ENCODE measurements around the gene SLC8A1.
A peak's percentile ranks its signal among the peaks of the same experiment; 100 is the strongest.

SLC8A1 gene

GRCh38 chr2:40260437-40260836 is 191.5 kb downstream of the SLC8A1 start:
- DNase-seq: no peak

GRCh38 chr2:40259900-40260299 is 192.0 kb downstream of the SLC8A1 start:
- no peak for DNase-seq

- DNase-seq: no peak
Measured at GRCh38 chr2:40258135-40258457, 193.8 kb downstream of the SLC8A1 start.

GRCh38 chr2:40257340-40258134 is 194.4 kb downstream of the SLC8A1 start:
- DNase-seq: no peak

GRCh38 chr2:40256649-40257048 is 195.2 kb downstream of the SLC8A1 start:
- DNase-seq: peak; percentile 4 to 23

GRCh38 chr2:40256008-40256407 is 195.9 kb downstream of the SLC8A1 start:
- DNase-seq: no peak

GRCh38 chr2:40255103-40255502 is 196.8 kb downstream of the SLC8A1 start:
- DNase-seq: no peak

GRCh38 chr2:40254611-40255010 is 197.3 kb downstream of the SLC8A1 start:
- DNase-seq: no peak

GRCh38 chr2:40251137-40251536 is 200.8 kb downstream of the SLC8A1 start:
- peak; percentile 22 to 33 for DNase-seq

- no peak for DNase-seq
Measured at GRCh38 chr2:40249577-40249976, 202.3 kb downstream of the SLC8A1 start.

- no peak for DNase-seq
Measured at GRCh38 chr2:40248294-40248693, 203.6 kb downstream of the SLC8A1 start.

GRCh38 chr2:40244675-40245074 is 207.2 kb downstream of the SLC8A1 start:
- peak; percentile 24 to 27 for DNase-seq

GRCh38 chr2:40244251-40244650 is 207.6 kb downstream of the SLC8A1 start:
- no peak for DNase-seq

- DNase-seq: no peak
Measured at GRCh38 chr2:40243581-40244187, 208.2 kb downstream of the SLC8A1 start.

GRCh38 chr2:40242315-40242714 is 209.6 kb downstream of the SLC8A1 start:
- DNase-seq: no peak

GRCh38 chr2:40240070-40240469 is 211.8 kb downstream of the SLC8A1 start:
- DNase-seq: peak in 1 of 2 experiments; percentile 11

GRCh38 chr2:40230707-40231432 is 221.0 kb downstream of the SLC8A1 start:
- no peak for DNase-seq

GRCh38 chr2:40230186-40230585 is 221.7 kb downstream of the SLC8A1 start:
- DNase-seq: no peak

- DNase-seq: no peak
Measured at GRCh38 chr2:40228310-40228709, 223.6 kb downstream of the SLC8A1 start.

- DNase-seq: no peak
Measured at GRCh38 chr2:40227210-40227609, 224.7 kb downstream of the SLC8A1 start.

GRCh38 chr2:40226637-40227036 is 225.3 kb downstream of the SLC8A1 start:
- no peak for DNase-seq

- DNase-seq: no peak
Measured at GRCh38 chr2:40225670-40226210, 226.2 kb downstream of the SLC8A1 start.

GRCh38 chr2:40224318-40224717 is 227.6 kb downstream of the SLC8A1 start:
- DNase-seq: no peak

Data from SHP77 (cell line).